ENCODE results near the gene ANXA2R. TPM values are rescaled to one million over a fixed set of nuclear protein-coding genes. Genes with fewer than 3 reads are reported as not detected.
"Not testable (repeated sequence)": the region's sequence is repeated elsewhere in the genome, so short reads cannot be mapped to it uniquely, and the experiment has no call there.

ANXA2R gene, protein sequence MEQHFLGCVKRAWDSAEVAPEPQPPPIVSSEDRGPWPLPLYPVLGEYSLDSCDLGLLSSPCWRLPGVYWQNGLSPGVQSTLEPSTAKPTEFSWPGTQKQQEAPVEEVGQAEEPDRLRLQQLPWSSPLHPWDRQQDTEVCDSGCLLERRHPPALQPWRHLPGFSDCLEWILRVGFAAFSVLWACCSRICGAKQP
- total RNA-seq (2012; rRNA removed), result 2.0 TPM in 2 replicates

DNA sequence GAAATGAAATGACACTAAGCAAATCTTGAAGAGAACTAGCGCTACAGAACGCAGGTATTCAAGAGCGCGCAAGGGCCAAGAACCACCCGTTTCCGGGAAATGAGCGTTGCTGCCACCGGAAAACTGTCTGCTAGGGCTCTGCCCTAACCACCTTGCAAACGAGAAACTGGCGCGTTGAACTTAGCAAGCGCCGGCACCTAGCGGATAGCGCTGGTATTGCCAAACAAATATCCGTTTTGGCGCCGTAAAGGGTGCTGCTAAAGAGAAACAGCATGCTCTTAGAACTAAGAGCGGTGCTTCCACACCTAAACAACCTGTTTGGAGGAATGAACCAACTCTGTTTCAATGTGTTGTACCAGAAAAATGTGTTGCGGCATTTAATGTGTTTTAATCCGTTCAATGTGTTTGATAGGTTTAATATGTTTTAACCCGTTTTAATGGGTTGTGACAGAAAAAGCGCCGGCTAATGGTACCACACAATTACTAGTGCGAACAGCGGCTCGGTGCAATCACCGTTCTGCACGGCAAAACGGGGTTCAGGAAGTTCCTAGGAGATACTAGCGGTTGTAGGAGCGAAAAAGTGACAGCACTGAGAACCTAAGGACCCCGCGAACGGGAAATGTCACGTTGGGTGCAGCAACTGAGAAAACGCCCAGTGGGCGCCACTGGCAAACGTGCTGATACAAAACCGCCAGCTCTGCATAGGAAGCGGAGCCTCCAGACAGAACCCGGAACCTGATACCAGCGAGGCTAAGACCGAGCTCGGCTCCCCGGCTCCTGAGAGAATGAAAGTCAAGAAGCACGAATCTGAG lies at the start of gene ANXA2R:
ANXA2R (minus strand) TSS at position 33 of the 812 bp plus-strand sequence. CDS start 273 bp downstream, outside the sequence.
- peaks cover 19% of the 10 kb centered on the region for H3K4me1 ChIP-seq (ENCODE audit: control insufficient read depth, insufficient read depth, low read length)
- H3K9me3 ChIP-seq (replicated peaks; ENCODE audit: low read length), result no peaks in the 10 kb centered on the region
- peak within 1 kb of the TSS; percentile 93 for H3K4me2 ChIP-seq (ENCODE audit: low read length)
- H3K4me3 ChIP-seq (ENCODE audit: low read length), result peak within 1 kb of the TSS; percentile 84
- peak within 1 kb of the TSS; percentile 90 for H3K9ac ChIP-seq (ENCODE audit: low read depth, low read length)
- H3K36me3 ChIP-seq (ENCODE audit: insufficient read depth, low read length), result no peaks in the 10 kb centered on the region
- H3K27me3 ChIP-seq (ENCODE audit: control insufficient read depth, insufficient read depth, low read length), result no peaks in the 10 kb centered on the region

DNA sequence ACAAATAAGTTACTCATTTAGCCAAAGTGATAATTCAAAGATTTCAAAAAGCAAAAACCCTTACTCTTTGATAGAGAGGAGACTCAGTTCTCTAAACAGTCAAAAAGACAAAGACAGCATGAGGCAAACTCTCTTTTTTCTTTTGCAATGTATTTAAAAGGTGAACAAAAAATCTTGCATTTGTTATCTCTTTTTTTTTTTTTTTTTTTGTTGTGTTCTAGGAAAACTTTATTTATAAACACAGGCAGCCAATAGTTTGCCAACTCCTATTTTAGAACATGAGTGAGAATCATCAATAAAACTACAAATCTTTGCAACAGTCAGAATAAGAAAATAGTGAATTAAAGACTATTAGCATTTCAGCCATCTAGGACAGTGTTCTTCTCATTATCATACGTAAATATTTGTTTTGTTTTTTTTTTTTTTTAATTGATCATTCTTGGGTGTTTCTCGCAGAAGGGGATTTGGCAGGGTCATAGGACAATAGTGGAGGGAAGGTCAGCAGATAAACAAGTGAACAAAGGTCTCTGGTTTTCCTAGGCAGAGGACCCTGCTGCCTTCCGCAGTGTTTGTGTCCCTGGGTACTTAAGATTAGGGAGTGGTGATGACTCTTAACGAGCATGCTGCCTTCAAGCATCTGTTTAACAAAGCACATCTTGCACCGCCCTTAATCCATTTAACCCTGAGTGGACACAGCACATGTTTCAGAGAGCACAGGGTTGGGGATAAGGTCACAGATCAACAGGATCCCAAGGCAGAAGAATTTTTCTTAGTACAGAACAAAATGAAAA lies 46.2 kb upstream of the ANXA2R start:
- H3K4me2 ChIP-seq (ENCODE audit: low read length); H3K9ac ChIP-seq (ENCODE audit: low read depth, low read length); H3K36me3 ChIP-seq (ENCODE audit: insufficient read depth, low read length); H3K4me1 ChIP-seq (ENCODE audit: control insufficient read depth, insufficient read depth, low read length); H3K9me3 ChIP-seq (replicated peaks; ENCODE audit: low read length); H3K27me3 ChIP-seq (ENCODE audit: control insufficient read depth, insufficient read depth, low read length); H3K4me3 ChIP-seq (ENCODE audit: low read length): not testable (repeated sequence)

DNA sequence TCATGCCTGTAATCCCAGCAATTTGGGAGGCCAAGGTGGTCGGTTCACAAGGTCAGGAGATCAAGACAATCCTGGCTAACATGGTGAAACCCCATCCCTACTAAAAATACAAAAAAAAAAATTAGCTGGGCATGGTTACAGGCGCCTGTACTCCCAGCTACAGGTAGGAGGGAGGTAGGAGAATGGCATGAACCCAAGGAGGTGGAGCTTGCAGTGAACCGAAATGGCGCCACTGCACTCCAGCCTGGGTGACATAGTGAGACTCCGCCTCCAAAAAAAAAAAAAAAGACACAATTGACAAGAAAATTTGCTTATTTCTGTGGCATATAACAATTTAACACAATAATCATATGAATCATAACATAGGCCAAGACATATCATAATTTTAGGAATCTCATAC lies 45.3 kb upstream of the ANXA2R start:
- Histone ChIP-seq H3K9me3 (replicated peaks; ENCODE audit: low read length) (no peaks in the 10 kb centered on the region), H3K27me3 (ENCODE audit: control insufficient read depth, insufficient read depth, low read length) (no peaks in the 10 kb centered on the region), H3K4me3 (ENCODE audit: low read length) (no peak overlapping the region), H3K4me1 (ENCODE audit: control insufficient read depth, insufficient read depth, low read length) (no peaks in the 10 kb centered on the region), H3K36me3 (ENCODE audit: insufficient read depth, low read length) (peaks cover 10% of the 10 kb centered on the region), H3K9ac (ENCODE audit: low read depth, low read length) (no peak overlapping the region), H3K4me2 (ENCODE audit: low read length) (no peak overlapping the region)

DNA sequence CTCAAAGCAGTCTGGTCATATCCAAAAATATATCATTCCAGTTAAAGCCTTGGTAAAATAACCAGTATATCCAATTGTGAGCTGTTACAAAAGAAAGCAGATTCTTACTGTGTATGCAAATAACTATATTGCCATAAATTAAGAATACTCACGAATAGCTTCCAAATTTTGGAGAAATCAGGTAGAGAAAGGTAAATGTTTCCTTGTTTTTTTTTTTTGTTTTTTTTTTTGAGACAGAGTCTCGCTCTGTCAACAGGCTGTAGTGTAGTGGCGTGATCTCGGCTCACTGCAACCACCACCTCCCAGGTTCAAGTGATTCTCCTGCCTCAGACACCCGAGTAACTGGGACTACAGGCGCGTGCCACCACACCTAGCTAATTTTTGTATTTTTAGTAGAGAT lies 44.3 kb upstream of the ANXA2R start:
- not testable (repeated sequence) for H3K9me3 ChIP-seq (replicated peaks; ENCODE audit: low read length); H3K4me1 ChIP-seq (ENCODE audit: control insufficient read depth, insufficient read depth, low read length); H3K27me3 ChIP-seq (ENCODE audit: control insufficient read depth, insufficient read depth, low read length); H3K4me3 ChIP-seq (ENCODE audit: low read length); H3K9ac ChIP-seq (ENCODE audit: low read depth, low read length); H3K4me2 ChIP-seq (ENCODE audit: low read length)
- H3K36me3 ChIP-seq (ENCODE audit: insufficient read depth, low read length), result peaks cover 17% of the 10 kb centered on the region

DNA sequence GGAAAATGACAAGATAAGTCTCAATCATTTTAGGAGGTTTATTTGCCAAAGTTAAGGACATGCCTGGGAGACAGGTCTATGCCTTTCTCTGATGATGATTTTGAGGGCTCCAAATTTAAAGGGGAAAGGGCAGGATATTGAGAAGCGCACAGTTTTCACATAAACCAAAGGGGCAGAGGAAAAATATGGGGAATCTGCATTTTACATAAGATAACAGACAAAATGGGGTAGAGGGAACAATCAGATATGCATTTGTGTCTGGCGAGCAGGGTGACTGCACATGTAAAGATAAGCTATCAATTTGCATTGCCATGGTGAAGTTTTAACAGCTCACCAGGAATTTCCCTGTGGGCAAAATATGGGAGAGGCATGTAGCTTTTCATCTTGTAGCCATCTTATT lies 41.2 kb upstream of the ANXA2R start:
- H3K4me1 ChIP-seq (ENCODE audit: control insufficient read depth, insufficient read depth, low read length); H3K9me3 ChIP-seq (replicated peaks; ENCODE audit: low read length); H3K9ac ChIP-seq (ENCODE audit: low read depth, low read length); H3K4me2 ChIP-seq (ENCODE audit: low read length); H3K4me3 ChIP-seq (ENCODE audit: low read length); H3K27me3 ChIP-seq (ENCODE audit: control insufficient read depth, insufficient read depth, low read length): not testable (repeated sequence)
- H3K36me3 ChIP-seq (ENCODE audit: insufficient read depth, low read length), result peaks cover 17% of the 10 kb centered on the region

DNA sequence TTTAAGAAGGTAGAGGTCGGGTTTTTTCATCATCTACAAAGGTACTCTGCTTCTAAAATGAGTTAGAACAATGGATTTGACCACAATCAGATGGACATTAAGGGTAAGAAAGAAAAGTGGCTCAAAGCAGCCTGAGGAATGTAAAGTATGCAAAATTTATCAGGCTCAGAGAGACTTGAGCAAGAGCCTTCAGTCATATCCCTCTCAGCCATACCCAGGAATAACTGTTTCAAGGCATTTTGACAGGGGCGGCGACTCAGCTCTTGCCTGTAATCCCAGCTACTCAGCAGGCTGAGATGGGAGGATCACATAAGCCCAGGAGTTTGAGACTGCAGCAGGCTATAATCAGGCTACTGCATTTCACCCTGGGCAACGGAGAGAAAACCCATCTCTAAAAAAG lies 38.8 kb upstream of the ANXA2R start:
- Histone ChIP-seq H3K36me3 (ENCODE audit: insufficient read depth, low read length) (peaks cover 17% of the 10 kb centered on the region), H3K27me3 (ENCODE audit: control insufficient read depth, insufficient read depth, low read length) (no peaks in the 10 kb centered on the region), H3K9ac (ENCODE audit: low read depth, low read length) (no peak overlapping the region)

DNA sequence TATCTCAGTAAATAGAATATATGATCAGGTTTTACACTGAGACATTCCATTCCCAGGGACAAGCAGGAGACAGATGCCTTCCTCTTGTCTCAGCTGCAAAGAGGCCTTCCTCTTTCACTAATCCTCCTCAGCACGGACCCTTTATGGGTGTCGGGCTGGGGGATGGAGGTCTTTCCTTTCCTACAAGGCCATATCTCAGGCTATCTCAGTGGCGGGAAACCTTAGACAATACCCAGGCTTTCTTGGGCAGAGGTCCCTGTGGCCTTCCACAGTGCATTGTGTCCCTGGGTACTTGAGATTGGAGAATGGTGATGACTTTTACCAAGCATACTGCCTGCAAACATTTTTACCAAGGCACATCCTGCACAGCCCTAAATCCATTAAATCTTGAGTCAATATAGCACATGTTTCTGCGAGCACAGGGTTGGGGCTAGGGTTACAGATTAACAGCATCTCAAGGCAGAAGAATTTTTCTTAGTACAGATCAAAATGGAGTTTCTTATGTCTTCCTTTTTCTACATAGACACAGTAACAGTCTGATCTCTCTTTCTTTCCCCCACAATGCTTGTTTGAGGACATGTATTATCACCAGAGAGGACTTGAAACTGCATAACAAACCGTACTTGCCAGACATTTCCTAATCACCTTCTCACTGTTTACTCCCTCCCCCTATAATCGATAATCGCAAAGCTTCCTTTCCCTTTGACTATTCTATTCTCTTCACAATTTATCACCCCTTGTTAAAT lies 37.5 kb upstream of the ANXA2R start:
- not testable (repeated sequence) for H3K4me1 ChIP-seq (ENCODE audit: control insufficient read depth, insufficient read depth, low read length); H3K4me2 ChIP-seq (ENCODE audit: low read length); H3K9me3 ChIP-seq (replicated peaks; ENCODE audit: low read length); H3K27me3 ChIP-seq (ENCODE audit: control insufficient read depth, insufficient read depth, low read length); H3K4me3 ChIP-seq (ENCODE audit: low read length); H3K9ac ChIP-seq (ENCODE audit: low read depth, low read length)
- H3K36me3 ChIP-seq (ENCODE audit: insufficient read depth, low read length), result peaks cover 17% of the 10 kb centered on the region

More for the DNA sequence above, 38.8 kb upstream of the ANXA2R start:
- Histone ChIP-seq H3K4me3 (ENCODE audit: low read length) (no peak overlapping the region), H3K4me2 (ENCODE audit: low read length) (no peak overlapping the region), H3K4me1 (ENCODE audit: control insufficient read depth, insufficient read depth, low read length) (no peaks in the 10 kb centered on the region), H3K9me3 (replicated peaks; ENCODE audit: low read length) (no peaks in the 10 kb centered on the region)

DNA sequence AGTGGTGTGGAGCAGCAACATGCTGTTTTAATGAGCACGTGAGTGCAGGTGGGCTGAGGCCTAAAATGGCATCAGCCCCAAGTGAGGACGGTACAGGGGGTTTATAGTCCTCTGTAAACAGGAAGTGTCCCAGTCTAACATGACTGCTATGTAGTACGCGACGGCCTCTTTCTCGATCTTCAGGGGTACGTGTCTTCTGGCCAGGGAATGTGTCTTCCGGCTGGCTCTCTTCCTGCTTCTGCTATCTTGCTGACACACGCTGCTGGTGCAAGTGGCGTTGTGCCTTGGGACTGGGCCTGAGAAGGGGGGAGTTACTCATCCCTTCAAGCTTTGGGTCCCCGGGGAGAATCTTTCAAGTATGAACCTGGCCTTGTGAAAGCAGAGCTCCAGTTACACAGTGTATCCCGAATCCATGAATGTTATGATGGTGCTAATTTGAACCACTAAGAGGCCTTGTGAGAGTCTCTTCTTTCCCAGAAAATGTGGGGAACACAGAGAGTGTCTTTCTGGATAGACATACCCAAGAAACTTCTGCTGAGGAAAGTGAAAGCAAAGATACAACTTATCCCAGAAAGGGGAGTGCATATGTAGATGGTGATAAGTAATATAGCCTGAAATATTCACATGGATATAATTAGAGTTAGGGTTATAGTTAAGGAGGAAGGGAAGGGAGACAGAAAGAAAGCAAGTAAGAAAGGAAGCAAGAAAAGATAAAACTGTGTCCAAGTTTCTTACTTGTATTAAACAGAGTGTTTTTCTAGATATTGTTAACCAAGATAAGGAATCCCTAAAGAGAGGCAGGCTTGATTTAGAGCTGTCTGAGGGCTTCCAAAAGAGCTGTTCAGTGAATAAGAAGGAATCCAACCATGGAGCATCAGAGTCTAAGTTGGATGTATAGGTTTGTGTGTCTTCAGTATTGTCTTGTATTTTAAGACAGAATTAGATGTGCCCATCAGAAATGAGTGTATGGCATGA lies 35.5 kb upstream of the ANXA2R start:
- Histone ChIP-seq H3K4me2 (ENCODE audit: low read length) (no peak overlapping the region), H3K27me3 (ENCODE audit: control insufficient read depth, insufficient read depth, low read length) (no peaks in the 10 kb centered on the region), H3K4me3 (ENCODE audit: low read length) (no peak overlapping the region), H3K36me3 (ENCODE audit: insufficient read depth, low read length) (peaks cover 18% of the 10 kb centered on the region), H3K9me3 (replicated peaks; ENCODE audit: low read length) (no peaks in the 10 kb centered on the region), H3K9ac (ENCODE audit: low read depth, low read length) (no peak overlapping the region), H3K4me1 (ENCODE audit: control insufficient read depth, insufficient read depth, low read length) (no peaks in the 10 kb centered on the region)

DNA sequence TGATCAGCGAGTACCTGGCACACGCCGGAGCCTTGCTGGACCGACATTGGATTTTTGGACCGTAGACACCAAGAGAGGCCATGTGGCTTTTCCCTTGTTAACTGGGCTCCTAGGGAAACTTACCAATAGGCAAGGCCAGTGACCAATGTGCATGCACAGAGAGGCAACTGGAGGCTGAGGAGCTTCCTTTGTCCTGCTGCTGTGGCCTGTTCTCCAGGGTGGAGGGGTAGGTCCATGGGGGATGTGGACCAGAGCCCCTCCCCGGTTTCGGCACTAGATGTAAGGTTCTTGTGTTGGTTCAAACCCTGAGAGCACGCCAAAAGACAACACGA lies 34.8 kb upstream of the ANXA2R start:
- H3K4me3 ChIP-seq (ENCODE audit: low read length), result no peak overlapping the region

DNA sequence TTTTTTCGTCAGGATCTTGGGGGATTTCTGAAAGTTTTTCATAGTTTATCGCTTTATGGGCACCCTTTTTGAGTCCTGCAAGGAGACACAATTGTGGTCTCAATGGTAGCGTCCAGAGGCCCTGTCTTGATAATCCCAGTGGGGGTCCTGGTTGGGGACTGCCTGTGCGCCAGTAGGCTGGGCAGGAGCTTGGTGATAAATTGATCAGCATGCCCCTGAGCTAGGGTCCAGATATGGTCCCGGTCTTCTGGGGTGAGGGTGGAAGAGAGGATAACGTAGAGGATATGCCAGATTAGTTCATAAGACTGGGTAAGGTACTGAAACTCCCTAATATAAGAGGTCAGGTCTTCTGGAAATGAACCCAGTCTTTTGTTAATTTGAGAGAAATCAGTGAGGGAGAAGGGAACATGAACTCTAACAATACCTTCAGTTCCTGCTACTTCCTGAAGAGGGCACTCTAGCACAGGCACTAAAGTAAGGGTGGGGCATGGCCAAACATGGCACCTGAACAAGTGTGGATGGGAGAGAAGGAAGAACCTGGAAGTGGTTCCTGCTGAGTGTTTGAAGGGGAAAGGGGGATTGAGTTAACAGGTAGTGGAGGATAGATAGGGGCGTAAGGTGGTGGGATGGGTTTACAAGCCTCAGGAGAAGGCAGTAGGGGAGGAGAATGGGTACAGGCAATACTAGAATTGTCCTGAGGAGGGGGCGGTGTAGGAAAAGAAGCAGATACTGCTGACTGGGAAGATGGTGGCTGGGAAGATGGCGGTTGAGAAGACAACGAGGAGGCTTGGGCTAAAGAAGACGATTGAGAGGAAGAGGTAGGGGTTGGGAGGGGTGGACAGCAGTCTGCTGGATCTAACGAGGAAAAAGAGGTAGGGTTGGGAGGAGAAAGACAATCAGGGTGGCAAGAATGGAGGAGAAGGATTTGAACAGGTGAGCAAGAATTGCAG lies 33.8 kb upstream of the ANXA2R start:
- Histone ChIP-seq H3K9me3 (replicated peaks; ENCODE audit: low read length) (no peaks in the 10 kb centered on the region), H3K27me3 (ENCODE audit: control insufficient read depth, insufficient read depth, low read length) (no peaks in the 10 kb centered on the region), H3K4me2 (ENCODE audit: low read length) (no peak overlapping the region), H3K4me1 (ENCODE audit: control insufficient read depth, insufficient read depth, low read length) (peaks cover 5% of the 10 kb centered on the region), H3K4me3 (ENCODE audit: low read length) (no peak overlapping the region), H3K9ac (ENCODE audit: low read depth, low read length) (no peak overlapping the region), H3K36me3 (ENCODE audit: insufficient read depth, low read length) (peaks cover 13% of the 10 kb centered on the region)

More for the DNA sequence above, 34.8 kb upstream of the ANXA2R start:
- Histone ChIP-seq H3K4me2 (ENCODE audit: low read length) (no peak overlapping the region), H3K4me1 (ENCODE audit: control insufficient read depth, insufficient read depth, low read length) (no peaks in the 10 kb centered on the region), H3K9me3 (replicated peaks; ENCODE audit: low read length) (no peaks in the 10 kb centered on the region), H3K9ac (ENCODE audit: low read depth, low read length) (no peak overlapping the region), H3K36me3 (ENCODE audit: insufficient read depth, low read length) (peaks cover 16% of the 10 kb centered on the region), H3K27me3 (ENCODE audit: control insufficient read depth, insufficient read depth, low read length) (no peaks in the 10 kb centered on the region)
